ENCODE data around the gene NHS. TPM values are rescaled to one million over a fixed set of nuclear protein-coding genes. Genes with fewer than 3 reads are reported as not detected.

Gene NHS
- total and polyA plus RNA-seq, 2 of the 13 experiments (the other 11 are each of a cell fraction or from before 2014, with no cell fraction given): 0.02 TPM; not detected in 1

DNA sequence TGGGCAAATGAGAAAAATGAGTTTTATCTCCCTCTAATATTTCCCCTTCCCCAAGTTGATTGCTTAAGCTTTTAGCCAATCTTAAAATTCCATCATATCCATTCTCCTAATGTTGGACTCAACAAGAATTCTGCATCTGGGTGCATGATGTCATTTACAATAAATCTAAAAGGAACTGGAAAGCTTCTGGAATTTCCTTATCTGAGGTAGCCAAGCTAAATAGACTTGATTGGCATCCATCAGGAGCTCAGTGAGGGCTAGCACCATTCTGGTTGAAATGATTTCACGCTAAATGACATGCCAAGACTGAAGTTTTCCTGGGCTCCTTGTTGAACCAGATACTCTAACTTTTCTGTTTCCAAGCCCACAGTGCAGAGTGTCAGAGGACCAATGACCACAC, 252.0 kb downstream of the NHS start:
- Histone ChIP-seq H3K4me2 (ENCODE audit: low read depth, low read length) (no peak overlapping the region), H3K9me3 (ENCODE audit: low read length) (no peaks in the 10 kb centered on the region), H3K79me2 (ENCODE audit: insufficient read depth, low read length) (no peaks in the 10 kb centered on the region), H3K9ac (ENCODE audit: insufficient read depth, low read depth, low read length) (no peak overlapping the region), H3K27me3 (ENCODE audit: control insufficient read depth in 1 of 2, insufficient read depth in 2 of 2, low read length in 2 of 2) (no peaks in the 10 kb centered on the region), H4K20me1 (ENCODE audit: insufficient read depth, low read length) (no peaks in the 10 kb centered on the region), H2AFZ (ENCODE audit: low read length) (no peak overlapping the region), H3K36me3 (replicated peaks in 1 of 2; ENCODE audit: control insufficient read depth in 1 of 2, insufficient read depth in 2 of 2, low read length in 2 of 2) (no peaks in the 10 kb centered on the region), H3K4me1 (ENCODE audit: insufficient read depth, low read length) (no peaks in the 10 kb centered on the region), H3K4me3 (replicated peaks in 1 of 3; ENCODE audit: insufficient read depth in 1 of 3, low read depth in 2 of 3, low read length in 3 of 3) (no peak overlapping the region), H3K27ac (ENCODE audit: extremely low read length, insufficient read depth, low read length) (no peak overlapping the region)
- intact Hi-C loops (cut with micrococcal nuclease; ENCODE audit: unreplicated experiment): no loop called here
- POLR2A ChIA-PET: no interaction called here
- DNase-seq (ENCODE audit: low spot score) (no peak), FAIRE-seq (no peak), ATAC-seq (no peak)
- CTCF ChIA-PET (ENCODE audit: low intra/inter-chr PET ratio, low total read pairs): no interaction called here
- in situ Hi-C loops (cut with HindIII; ENCODE audit: extremely low pct_ligation_motif_present, low pct_unique_long_range_greater_than_20kb): no loop called here
- WGBS (ENCODE audit: low lambda C conversion rate): 17% methylated on average over 1 of the region's 1 CpG
- no TSS peak for BruUV-seq (replicated peaks)
- TF ChIP-seq ARNT (IDR thresholded peaks at IDR 0.05): no peak
- no peak for TF ChIP-seq IRF1 (CRISPR knock-in tag; IDR thresholded peaks at IDR 0.05; ENCODE audit: low read depth)
- TF ChIP-seq, protein P1, sequence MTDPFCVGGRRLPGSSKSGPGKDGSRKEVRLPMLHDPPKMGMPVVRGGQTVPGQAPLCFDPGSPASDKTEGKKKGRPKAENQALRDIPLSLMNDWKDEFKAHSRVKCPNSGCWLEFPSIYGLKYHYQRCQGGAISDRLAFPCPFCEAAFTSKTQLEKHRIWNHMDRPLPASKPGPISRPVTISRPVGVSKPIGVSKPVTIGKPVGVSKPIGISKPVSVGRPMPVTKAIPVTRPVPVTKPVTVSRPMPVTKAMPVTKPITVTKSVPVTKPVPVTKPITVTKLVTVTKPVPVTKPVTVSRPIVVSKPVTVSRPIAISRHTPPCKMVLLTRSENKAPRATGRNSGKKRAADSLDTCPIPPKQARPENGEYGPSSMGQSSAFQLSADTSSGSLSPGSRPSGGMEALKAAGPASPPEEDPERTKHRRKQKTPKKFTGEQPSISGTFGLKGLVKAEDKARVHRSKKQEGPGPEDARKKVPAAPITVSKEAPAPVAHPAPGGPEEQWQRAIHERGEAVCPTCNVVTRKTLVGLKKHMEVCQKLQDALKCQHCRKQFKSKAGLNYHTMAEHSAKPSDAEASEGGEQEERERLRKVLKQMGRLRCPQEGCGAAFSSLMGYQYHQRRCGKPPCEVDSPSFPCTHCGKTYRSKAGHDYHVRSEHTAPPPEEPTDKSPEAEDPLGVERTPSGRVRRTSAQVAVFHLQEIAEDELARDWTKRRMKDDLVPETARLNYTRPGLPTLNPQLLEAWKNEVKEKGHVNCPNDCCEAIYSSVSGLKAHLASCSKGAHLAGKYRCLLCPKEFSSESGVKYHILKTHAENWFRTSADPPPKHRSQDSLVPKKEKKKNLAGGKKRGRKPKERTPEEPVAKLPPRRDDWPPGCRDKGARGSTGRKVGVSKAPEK (CRISPR knock-in tag; IDR thresholded peaks at IDR 0.05; ENCODE audit: borderline replicate concordance): no peak
- TF ChIP-seq ZNF263 (CRISPR knock-in tag; IDR thresholded peaks at IDR 0.05): no peak
- TF ChIP-seq SIX1 (CRISPR knock-in tag; IDR thresholded peaks at IDR 0.05; ENCODE audit: borderline replicate concordance): no peak
- TF ChIP-seq, protein P2, sequence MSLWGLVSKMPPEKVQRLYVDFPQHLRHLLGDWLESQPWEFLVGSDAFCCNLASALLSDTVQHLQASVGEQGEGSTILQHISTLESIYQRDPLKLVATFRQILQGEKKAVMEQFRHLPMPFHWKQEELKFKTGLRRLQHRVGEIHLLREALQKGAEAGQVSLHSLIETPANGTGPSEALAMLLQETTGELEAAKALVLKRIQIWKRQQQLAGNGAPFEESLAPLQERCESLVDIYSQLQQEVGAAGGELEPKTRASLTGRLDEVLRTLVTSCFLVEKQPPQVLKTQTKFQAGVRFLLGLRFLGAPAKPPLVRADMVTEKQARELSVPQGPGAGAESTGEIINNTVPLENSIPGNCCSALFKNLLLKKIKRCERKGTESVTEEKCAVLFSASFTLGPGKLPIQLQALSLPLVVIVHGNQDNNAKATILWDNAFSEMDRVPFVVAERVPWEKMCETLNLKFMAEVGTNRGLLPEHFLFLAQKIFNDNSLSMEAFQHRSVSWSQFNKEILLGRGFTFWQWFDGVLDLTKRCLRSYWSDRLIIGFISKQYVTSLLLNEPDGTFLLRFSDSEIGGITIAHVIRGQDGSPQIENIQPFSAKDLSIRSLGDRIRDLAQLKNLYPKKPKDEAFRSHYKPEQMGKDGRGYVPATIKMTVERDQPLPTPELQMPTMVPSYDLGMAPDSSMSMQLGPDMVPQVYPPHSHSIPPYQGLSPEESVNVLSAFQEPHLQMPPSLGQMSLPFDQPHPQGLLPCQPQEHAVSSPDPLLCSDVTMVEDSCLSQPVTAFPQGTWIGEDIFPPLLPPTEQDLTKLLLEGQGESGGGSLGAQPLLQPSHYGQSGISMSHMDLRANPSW (CRISPR knock-in tag; IDR thresholded peaks at IDR 0.05; ENCODE audit: borderline replicate concordance): no peak
- no peak for TF ChIP-seq SIN3A (IDR thresholded peaks at IDR 0.05; ENCODE audit: borderline replicate concordance, low read depth, low read length)
- no peak for TF ChIP-seq MYNN (CRISPR knock-in tag; IDR thresholded peaks at IDR 0.05; ENCODE audit: low read depth)
- TF ChIP-seq SMARCC2 (IDR thresholded peaks at IDR 0.05): no peak
- TF ChIP-seq, protein P3, sequence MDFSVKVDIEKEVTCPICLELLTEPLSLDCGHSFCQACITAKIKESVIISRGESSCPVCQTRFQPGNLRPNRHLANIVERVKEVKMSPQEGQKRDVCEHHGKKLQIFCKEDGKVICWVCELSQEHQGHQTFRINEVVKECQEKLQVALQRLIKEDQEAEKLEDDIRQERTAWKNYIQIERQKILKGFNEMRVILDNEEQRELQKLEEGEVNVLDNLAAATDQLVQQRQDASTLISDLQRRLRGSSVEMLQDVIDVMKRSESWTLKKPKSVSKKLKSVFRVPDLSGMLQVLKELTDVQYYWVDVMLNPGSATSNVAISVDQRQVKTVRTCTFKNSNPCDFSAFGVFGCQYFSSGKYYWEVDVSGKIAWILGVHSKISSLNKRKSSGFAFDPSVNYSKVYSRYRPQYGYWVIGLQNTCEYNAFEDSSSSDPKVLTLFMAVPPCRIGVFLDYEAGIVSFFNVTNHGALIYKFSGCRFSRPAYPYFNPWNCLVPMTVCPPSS (IDR thresholded peaks at IDR 0.05): no peak
- TF ChIP-seq ZKSCAN1 (IDR thresholded peaks at IDR 0.05; ENCODE audit: low read length): no peak
- no peak for TF ChIP-seq ZNF20 (CRISPR knock-in tag; IDR thresholded peaks at IDR 0.05)
- TF ChIP-seq ZNF503 (CRISPR knock-in tag; IDR thresholded peaks at IDR 0.05): no peak
- no peak for TF ChIP-seq ETV5 (CRISPR knock-in tag; IDR thresholded peaks at IDR 0.05; ENCODE audit: borderline replicate concordance)
- TF ChIP-seq ZNF792 (CRISPR knock-in tag; IDR thresholded peaks at IDR 0.05): no peak
- no peak for TF ChIP-seq ZNF790 (CRISPR knock-in tag; IDR thresholded peaks at IDR 0.05; ENCODE audit: borderline replicate concordance)
- no peak for TF ChIP-seq ZC3H4 (CRISPR knock-in tag; IDR thresholded peaks at IDR 0.05; ENCODE audit: borderline replicate concordance)
